Measurements from ENCODE around the gene KDSR.

Gene KDSR

DNA sequence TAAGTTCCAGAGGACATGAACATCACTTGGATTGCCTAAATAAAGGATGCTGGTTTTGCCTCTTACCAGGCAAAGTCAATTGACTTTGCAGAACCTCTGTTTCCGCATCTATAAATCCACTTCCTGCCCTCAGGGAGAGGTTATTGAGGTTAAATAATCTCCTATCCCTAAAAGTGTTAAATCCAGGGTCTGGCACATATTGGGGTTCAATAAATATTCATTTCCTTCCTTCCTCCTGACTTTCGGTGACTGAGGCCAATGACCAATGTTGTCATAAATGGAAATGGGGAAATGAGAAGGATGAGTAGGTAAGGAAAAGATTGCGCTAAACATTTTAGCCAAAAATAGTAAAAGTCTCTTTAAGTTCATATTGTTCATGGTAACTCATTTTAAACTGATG, 63.5 kb downstream of the KDSR start:
- no peak for DNase-seq

DNA sequence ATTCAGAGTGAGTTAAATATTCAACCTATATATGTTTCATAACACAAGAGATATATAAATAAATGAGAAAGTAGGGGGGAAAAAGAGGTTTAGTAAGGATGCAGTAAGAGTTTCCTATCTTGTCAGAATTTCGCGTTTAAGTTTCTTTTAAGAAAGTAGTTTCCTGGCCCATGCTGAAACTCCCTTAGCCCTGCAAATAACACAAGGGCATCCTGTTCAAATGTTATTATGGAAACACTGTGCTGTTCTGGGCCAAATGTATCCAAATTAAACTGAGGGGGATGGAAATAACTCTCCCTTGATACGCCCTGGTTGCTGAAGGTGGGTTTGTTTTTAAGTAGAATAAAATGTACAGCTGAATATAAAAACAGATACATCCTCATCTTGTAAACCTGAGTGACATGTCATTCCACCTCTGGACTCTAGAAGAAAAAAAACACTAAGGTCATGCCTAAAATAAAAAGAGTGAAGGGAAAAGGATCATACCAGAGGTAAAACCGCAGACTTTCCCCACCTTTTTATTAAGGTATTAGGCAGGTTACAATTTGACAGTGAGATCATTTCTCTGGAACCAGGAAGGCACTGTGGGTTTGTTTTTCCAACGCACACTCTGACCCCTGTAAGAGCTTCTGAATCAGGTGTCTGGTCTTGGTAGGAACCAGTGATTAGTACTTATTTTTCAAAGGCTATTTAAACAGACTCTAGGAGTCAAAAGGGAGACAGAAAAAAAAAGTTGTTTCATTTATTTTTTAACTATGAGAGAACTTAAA, 64.2 kb downstream of the KDSR start:
- DNase-seq = no peak

DNA sequence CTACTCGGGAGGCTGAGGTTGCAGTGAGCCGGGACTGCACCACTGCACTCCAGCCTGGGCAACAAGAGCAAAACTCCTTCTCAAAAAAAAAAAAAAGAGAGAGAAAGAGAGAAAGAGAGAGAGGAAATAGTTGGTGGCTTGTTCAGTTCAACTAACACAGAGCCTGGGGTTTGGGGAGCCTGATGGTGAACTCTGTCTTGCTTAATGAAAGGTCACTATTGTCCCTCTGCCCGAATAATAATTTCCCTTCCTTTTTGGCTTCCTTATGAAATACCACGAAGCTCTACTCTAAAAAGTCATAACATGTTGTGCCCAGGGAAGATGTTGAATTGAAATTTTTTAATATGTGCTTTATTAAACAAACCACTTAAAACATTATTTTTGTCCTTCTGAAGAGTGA, 64.8 kb downstream of the KDSR start:
- no peak for DNase-seq

DNA sequence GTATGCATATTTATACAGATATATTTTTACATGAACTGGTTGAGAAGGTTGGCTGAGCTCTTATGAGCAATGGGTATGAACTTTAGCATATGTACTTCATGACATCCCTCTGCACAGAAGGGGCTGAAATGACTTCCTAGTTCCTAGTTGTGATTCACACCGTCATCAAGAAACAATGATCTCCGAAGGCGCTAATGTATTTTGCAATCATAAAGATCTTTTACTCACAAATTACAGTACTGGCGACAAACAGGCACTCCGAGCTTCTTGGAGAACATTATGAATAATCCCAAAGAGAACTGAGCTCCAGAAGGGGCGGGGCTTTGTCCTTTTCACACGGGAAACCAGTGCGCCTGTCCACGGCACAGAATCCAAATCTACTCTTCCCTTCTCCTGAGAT, 65.6 kb downstream of the KDSR start:
- no peak for DNase-seq

DNA sequence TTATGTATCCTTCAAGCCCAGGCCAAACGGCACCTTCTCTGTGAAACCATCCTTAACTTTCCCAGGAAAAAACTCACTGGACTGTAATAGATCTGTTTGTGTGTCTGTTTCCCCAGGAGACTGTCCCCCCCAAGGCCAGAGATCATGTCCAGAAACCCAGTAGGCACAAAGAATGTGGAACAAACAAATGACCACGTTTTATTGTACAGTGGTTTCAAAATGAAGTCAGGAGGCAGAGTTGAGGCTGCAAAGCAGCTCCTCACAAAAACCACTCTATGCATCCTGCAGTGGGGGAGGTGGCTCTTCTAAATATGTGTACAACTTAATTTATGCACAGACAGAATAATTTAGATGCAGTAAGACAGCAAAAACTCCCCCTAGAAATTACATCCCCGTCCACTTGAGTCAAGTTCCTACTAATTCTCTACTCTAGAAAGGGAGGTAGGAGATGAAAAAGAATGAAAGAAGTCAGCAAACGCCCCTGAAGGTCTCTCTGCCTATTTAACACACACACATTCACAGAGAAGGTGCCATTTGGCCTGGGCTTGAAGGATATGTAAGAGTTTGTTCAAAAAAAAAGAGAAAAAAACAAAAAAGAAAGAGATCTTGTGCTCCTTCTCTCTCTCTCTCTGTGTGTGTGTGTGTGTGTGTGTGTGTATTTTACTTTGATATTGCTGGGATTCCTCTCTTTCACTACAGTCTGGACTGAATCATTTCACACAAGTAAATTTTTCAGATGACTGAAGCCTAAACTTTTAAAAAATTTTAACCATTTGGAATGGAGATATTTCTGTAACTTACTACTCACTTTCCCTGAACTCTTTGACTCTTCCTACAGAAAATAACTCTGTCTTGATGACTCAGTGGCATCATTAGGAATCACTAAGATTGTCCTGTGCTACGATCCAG, 66.9 kb downstream of the KDSR start:
- no peak for DNase-seq

DNA sequence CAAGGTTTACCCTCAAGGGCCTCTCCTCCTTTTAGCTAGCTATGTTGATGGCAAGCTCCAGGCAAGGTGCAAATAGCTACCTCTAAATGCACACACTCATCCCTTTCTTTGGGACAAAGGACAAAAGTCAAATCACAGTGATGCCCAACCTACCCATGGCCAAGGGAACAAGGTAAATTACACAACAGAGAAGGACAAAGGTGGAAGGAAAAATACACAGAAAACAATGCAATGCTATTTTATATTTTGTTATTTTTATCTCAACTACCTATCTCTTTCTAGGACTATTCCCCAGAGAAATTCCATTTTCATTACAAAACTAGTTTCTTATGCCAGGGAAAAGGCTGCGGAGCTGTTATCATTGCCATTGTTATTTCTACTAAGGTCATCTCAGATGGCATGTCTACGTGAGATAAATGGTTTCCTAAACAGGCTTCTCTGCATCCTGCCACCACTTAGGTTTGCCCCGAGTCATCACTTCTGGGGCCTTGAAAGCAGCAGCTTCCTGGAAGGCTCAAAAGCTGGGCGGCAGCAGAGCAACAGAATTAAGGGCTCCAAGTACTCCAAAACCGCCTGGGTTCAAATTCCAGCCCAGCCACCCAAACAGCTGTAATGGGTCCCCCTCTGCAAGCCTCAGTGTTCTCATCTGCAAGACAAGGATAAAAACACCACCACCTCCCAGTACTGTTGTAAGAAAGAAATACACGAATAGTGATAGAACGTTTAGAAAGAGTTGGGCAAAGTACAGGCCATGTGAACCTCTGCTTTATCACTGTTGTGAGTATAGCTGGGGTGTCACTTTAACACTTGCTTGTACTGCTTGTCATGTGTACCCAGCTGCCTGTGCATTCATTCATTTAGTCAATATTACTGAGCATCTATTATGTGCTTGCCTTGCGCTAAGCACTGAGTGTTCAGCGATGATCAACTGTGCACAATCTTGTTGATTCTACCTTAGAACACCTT, 68.3 kb downstream of the KDSR start:
- DNase-seq = no peak

DNA sequence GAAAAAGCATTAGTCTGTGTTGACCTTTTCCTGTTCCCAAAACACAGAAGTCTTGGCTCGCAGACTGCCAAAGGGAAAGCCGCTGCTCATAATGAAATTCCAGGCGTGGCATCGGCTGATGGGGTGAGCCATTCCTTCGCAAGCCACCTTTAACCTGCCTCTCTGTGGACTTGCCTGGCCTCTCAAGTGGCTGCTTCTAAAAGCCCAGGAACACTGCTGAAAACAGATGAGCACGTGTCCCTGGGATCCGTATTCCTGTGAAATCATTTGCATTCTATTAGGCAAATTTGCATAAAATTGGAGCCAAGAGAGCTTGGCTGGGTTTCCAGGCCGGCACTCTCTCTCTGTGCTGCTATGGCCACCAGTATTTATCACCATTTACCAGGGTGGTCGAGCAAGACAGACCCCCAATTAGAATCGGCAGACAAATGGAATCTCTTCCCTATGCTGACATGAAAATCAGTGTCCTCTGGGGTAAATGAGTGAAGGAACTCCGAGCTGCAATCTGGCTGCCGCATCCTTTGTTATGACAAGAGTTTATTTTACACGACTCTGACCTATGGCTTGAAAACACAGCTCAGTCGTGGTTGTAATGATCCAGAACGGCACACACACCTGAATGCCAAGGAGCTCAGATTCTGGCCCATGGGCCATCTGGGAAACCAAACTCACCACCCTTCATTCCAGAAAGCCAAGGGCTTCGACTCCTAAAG, 69.2 kb downstream of the KDSR start:
- peak in 3 of 14 donors; percentile 21 to 41 (median 22) for DNase-seq

DNA sequence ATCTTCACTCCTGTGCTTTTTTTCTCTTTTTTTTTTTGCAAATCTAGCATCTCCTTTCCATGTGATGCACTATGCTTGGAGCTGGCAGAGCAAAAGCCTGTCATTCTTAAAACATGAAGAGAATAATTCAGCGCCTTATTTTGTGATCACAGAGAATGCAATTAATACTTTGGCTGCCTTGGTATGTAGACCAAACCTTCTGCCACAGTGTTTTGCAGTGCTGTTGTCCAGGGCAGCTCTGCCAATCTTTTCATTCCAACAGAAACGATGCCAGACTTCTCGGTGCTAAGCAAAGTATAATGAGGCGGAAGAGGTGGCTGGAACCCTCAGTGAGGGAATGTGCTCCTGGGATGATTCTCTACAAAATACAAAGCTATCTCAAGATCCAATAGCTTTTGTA, 73.1 kb downstream of the KDSR start:
- peak in 6 of 14 donors; percentile 10 to 75 (median 38) for DNase-seq

DNA sequence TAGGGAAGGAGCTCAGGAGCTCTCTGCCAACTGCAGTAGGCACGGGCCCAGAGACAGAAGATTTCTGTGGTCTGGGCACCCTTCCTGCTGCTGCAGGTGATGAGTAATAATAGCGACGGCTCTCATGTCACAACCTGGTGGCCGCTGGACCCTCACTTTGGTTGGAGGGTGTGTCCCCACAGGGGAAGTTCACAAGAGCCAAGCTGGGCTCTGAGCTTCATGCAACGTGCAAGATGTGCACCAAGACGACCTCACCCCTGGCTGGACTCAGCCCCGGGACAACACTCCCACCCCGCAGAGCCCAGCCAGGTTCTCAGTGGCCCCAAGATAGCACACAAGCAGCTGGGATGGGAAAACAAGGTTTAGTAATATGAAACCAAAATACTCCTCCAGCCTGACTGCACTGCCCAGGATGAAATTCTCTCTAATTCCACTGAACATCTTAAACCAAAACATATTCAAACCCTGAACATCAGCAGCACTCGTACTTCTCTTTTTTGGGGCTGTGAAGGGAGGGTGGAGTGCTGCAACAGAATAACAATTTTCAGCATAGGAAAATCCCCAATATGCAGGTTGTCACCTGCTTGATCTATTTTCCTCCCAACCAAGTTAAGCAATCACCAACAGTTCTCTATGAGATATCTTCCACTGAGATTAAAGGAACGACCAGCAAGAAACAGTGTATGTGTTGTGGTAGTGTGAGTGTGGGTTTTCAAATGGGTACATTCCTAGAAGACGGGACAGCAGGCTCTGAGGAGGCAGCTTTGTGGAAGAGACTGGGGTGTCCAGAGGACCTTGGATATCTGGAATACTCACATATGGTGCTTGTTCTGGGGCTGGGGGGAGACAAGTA, 73.9 kb downstream of the KDSR start:
- DNase-seq = no peak

DNA sequence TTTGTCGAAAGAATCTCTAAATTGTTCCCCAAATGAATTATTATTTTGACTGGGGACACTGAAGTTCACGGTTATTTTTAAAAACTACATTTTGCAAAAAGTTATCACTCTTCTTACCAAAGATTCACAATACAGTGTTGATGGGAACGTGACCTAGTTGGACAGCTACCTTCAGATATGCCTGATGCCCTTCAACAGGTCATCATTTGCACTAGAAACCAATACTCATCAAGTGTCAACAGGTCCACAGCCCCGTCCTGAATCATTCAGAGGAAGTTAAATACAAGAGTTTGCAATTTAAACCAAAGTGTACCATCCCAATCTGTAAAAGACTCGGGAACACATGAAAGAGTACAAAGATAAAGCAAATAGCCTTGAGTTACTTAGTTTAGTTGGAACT, 75.7 kb downstream of the KDSR start:
- DNase-seq = no peak

DNA sequence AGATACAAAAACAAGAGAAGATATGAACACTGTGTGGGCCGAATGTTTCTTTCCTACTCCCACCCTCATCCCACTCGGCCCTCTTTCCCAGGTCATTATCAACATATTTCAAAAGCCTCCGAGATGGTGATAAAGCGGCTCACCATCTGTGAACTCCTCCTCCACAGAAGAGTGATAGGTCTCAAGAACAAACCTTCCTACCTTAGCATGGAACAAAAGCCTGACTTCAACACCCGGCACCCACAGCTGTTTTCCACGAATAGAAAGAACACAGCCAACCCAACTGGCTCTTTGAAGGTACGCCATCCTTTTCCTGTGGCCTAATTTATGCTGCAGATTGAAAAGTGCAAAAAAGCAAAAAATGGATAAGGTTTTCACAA, 76.2 kb downstream of the KDSR start:
- no peak for DNase-seq

DNA sequence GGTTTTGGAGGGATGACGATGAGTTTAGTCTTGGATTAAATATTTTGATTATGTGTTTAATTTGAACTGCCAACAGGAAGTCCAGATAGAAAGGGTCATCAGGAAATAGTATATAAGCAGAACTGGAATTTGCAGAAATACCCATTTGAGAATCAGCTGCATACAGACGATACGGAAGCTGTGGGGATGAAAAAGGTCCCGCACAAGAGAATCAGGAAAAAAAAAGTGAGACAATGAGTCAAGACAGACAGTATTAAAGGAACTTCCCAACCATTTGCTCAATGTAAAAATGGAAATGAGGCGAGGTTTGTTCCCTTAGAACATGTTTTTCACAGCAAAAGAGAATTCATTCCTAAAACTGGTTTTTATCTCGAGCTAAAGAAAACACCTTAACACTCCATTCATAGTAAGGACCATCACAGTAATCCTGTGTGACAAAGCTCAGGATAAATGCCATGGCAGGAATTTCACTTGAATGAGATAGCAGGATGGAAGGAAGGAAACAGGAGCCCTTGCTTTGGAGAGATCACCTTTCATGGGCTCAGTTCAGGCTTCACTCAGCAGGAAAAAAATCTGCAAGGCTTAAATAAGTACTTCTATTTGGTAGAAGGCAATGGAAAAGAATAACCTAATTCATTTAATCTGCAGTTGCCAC, 76.7 kb downstream of the KDSR start:
- DNase-seq = no peak

DNA sequence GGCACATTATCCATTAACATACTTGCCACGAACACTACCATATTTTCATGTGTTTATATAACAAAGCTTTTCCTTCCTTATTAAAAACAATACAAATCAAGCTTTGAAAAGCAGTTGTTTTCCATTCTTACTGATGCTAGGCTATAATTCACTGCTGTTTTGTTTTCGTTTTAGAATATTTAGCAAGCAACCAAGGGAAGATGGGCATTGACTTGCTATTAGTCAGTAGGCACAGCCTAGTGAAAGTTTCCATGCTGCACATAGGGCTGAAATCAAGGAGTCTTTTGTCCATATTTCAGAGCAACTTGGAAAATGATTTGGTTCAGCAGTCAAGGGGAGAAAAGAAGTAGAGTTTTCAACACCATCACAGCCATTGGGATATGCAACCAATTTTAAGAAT, 78.7 kb downstream of the KDSR start:
- DNase-seq = no peak

DNA sequence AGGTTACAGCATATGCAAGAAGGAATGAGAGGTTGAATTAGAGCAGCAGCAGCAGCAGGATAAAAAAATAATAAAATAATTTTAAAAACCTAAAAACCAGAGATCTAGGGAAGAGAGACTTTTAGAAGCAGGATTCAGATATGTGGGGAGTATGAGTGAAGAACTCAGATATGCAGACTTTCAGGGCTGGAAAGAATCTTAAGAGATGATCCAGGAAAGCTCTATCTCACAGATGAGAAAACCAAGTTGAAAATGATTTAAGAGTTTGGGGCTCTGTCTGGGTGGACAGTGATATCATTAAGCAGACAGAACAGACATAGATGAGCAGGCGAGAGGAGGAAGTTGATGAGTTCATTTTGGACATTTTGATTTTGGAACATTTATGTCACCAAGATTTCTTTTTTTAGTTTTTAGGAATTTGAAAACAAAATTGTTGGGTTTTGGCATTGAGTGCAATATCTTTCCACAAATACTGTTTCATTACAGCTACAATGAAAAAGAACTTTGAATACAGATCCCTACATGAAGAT, 79.2 kb downstream of the KDSR start:
- DNase-seq = no peak

DNA sequence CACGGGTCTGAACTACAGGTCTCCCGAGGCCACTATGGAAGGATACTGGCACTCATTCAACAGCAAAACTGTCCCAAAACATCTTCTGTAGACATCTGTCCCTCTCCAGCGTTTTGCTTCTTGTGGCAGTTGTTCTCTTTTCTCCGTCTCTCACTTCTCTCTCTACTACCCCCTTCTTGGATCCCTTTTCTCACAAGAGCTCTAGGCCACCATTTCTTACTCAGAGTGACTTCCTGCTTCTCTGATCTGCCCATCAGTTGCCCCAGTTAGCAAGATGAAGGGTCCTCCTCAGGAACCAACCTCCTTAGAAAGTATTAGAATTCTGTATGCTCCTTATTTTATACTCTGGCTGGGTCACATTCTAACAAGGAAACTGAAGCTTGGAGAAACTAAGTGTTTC, 80.1 kb downstream of the KDSR start:
- DNase-seq = no peak

DNA sequence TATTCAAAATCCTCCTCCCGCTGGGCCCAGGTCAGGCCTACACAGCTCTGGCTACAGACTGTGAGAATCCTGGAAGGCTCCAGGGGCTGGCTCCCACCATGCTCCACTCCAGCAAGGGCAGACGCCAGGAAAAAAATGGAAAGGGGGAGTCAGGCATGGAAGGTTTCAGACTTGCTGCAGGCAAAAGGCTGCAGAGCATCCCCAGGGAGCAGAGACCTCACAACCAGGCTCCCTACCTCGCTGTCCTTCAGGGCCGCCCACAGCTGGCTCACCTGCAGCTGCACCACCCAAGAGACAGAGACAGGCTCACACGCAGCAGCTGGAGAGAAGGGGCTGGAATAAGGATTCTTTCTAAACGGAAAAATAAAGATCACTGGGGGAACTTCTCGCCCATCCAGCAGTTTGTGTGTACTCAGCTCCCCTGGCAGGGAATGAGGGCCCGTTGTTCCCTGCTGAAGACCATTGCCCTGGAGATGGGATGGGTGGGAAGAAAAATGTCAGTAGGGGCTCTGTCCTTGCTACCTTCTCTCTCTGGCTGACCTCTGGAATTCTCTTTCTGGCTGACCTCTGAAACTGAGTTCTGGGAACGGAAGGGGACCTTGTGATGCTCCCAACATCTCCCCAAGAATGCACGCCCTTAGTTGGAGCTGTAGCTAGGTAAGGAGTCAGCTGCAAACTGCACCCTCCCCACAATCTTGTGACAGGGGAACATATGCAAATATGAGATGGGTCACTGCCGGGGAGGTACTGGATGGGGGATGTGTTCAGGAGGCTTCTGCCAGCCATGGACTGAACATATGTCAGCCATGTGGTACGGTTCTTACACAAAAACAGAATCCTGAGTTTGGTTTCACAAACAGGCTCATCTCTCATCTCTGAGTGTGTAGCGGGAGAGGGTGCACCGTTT, 81.9 kb downstream of the KDSR start:
- DNase-seq = peak in 2 of 14 donors; percentile 41 to 69

DNA sequence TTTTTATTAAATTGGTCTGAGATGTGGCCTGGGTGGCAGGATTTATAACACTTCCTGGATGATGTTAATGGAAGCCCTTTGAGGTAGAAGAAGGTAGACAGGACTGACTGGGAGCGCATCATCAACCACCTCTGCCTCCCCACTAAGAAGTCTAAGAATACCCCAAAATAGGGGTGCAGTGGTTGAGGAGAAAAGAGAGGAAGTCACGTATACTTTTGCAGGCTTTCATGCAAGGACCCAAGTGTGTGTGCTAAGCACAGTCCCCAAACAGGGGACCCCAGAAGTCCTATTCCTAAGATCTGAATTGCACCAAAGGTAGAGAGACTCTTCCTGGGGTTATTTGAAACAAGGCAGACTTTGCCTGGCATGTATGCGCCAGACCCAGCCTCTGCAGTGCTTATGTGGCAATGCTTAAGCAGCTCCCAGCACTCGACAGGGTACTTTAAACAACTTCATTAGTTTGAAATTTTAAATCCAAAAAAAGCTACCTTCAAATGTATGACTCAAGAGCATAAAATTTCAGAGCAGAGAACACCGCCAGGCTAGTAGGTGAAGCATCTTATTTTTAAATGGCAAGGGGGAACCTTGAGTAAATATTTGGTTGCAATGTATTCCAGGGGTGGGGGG, 82.7 kb downstream of the KDSR start:
- no peak for DNase-seq

DNA sequence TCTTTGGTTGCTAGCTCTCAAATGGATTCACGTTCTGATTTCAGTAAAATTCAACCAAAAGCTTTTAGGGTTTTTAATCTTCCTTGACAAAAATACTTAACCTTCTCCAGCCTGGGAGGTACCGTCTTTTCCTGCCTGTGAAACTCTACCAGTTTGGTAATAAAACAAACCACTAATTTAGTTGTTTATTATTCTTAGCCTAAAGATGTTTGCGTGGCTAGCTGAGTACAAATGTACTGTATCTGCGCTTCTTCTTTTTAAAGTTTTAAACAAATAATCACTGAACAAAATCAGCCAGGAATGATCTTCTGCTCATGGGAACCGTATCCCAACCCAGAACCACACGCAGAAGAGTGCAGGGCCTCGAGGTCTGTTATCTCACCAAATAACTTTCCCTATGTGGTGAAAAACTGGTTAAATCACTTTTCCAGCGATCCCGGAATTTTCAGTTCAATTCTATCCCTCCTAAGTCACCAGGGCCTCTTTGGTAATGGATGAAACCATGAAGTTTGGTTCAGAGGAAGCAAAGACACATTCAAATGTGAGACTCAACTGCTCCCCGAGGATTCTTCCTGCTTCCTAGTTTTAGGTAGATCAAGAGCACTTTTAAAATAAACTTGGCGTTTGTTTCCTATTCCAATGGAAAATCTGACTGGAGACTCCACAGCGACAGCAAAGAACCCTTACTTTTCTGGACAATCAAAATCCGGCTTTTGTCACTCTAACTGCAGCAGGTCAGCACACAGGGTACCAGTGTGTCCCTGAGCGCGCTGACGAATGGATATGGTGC, 83.5 kb downstream of the KDSR start:
- peak in 1 of 14 donors; percentile 11 for DNase-seq

Data from C1 segment of cervical spinal cord (tissue), 14 donors.